ENCODE results near the gene ATP8A2. TPM values are rescaled to one million over a fixed set of nuclear protein-coding genes. Genes with fewer than 3 reads are reported as not detected.

Gene ATP8A2
- total and polyA plus RNA-seq, 9 of the 15 experiments (the other 6 are each of a cell fraction or from before 2014, with no cell fraction given), result under 0.01 to 0.33 (median 0.06) TPM; not detected in 4

DNA sequence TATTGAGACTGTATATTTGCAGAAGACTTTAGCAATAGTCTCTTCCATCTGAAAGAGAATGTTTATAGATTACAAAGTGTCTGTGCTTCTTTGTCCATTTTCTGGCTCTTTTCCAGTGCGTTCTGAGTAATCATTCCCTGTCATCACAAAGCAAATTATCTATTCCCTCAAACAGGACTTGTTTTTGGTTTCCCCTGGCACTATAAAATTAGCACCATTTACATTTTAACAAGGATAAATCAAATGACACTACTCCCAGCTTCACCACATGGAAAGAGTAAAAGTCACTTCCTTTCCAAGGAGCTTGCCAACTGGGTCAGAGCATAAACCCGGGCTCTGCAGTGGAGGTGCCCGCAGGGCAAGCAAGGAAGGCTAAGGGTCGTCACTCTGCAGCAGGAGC lies 591.9 kb downstream of the ATP8A2 start:
- Histone ChIP-seq H3K4me2 (ENCODE audit: insufficient read depth, low read length) (no peak overlapping the region), H3K27me3 (ENCODE audit: control insufficient read depth in 2 of 2, insufficient read depth in 2 of 2, low read length in 2 of 2) (peaks cover 0 to 8% of the 10 kb centered on the region in 2 experiments; a peak in 2 of 5 replicates), H2AFZ (ENCODE audit: low read depth, low read length) (no peak overlapping the region), H3K9ac (ENCODE audit: insufficient read depth in 1 of 2, low read depth in 2 of 2, low read length in 2 of 2) (no peak overlapping the region), H3K9me1 (ENCODE audit: control insufficient read depth, insufficient read depth, low read length) (no peaks in the 10 kb centered on the region), H3K36me3 (ENCODE audit: control insufficient read depth, insufficient read depth, low read length) (no peaks in the 10 kb centered on the region), H3K27ac (ENCODE audit: extremely low read depth, low read depth, low read length) (no peak overlapping the region), H3K4me1 (replicated peaks in 1 of 2; ENCODE audit: control insufficient read depth in 2 of 2, insufficient read depth in 2 of 2, low read length in 2 of 2) (no peaks in the 10 kb centered on the region), H3K4me3 (no peak overlapping the region), H3K79me2 (ENCODE audit: control insufficient read depth, insufficient read depth, low read length) (no peaks in the 10 kb centered on the region), H3K9me3 (replicated peaks; ENCODE audit: control insufficient read depth, insufficient read depth, low read depth, low read length) (no peaks in the 10 kb centered on the region), H4K20me1 (replicated peaks; ENCODE audit: control insufficient read depth, insufficient read depth, low read length) (no peaks in the 10 kb centered on the region)
- no TSS peak for BruUV-seq (replicated peaks)
- ATAC-seq, result no peak
- no peak for TF ChIP-seq POLR3A (IDR thresholded peaks at IDR 0.05; ENCODE audit: borderline replicate concordance, extremely low read depth, insufficient read depth, insufficient read length)
- TF ChIP-seq BRD4 (IDR thresholded peaks at IDR 0.05), result no peak
- no peak for TF ChIP-seq ZNF12 (CRISPR knock-in tag; IDR thresholded peaks at IDR 0.05)
- no peak for TF ChIP-seq ETV1 (tag; conservative IDR thresholded peaks at IDR 0.05; ENCODE audit: low read depth)
- no peak for TF ChIP-seq ZNF311 (CRISPR knock-in tag; IDR thresholded peaks at IDR 0.05)
- TF ChIP-seq, protein P1, sequence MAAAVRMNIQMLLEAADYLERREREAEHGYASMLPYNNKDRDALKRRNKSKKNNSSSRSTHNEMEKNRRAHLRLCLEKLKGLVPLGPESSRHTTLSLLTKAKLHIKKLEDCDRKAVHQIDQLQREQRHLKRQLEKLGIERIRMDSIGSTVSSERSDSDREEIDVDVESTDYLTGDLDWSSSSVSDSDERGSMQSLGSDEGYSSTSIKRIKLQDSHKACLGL (CRISPR knock-in tag; IDR thresholded peaks at IDR 0.05; ENCODE audit: borderline replicate concordance, poor library complexity, severe bottlenecking), result no peak
- no peak for TF ChIP-seq GTF2E2 (tag; IDR thresholded peaks at IDR 0.05)
- no peak for TF ChIP-seq ZSCAN29 (IDR thresholded peaks at IDR 0.05)
- no peak for TF ChIP-seq ARID1B (IDR thresholded peaks at IDR 0.05)
- no peak for TF ChIP-seq PTBP1 (IDR thresholded peaks at IDR 0.05; ENCODE audit: low read depth, low read length)
- no peak for TF ChIP-seq FOXK2 (conservative IDR thresholded peaks at IDR 0.05 in 1 of 2, IDR thresholded peaks at IDR 0.05 in 1 of 2; ENCODE audit: low read depth in 2 of 2)
- TF ChIP-seq JUNB (CRISPR knock-in tag; conservative IDR thresholded peaks at IDR 0.05), result no peak
- TF ChIP-seq EP300 (IDR thresholded peaks at IDR 0.05; ENCODE audit: low read length), result no peak
- no peak for TF ChIP-seq ZNF586 (CRISPR knock-in tag; conservative IDR thresholded peaks at IDR 0.05)
- TF ChIP-seq MIER1 (IDR thresholded peaks at IDR 0.05; ENCODE audit: low read depth), result no peak
- no peak for TF ChIP-seq ZBTB1 (CRISPR knock-in tag; IDR thresholded peaks at IDR 0.05; ENCODE audit: borderline replicate concordance, low read depth)
- TF ChIP-seq, protein P2, sequence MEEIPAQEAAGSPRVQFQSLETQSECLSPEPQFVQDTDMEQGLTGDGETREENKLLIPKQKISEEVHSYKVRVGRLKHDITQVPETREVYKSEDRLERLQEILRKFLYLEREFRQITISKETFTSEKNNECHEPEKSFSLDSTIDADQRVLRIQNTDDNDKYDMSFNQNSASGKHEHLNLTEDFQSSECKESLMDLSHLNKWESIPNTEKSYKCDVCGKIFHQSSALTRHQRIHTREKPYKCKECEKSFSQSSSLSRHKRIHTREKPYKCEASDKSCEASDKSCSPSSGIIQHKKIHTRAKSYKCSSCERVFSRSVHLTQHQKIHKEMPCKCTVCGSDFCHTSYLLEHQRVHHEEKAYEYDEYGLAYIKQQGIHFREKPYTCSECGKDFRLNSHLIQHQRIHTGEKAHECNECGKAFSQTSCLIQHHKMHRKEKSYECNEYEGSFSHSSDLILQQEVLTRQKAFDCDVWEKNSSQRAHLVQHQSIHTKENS (CRISPR knock-in tag; IDR thresholded peaks at IDR 0.05), result no peak
- TF ChIP-seq, protein P3, sequence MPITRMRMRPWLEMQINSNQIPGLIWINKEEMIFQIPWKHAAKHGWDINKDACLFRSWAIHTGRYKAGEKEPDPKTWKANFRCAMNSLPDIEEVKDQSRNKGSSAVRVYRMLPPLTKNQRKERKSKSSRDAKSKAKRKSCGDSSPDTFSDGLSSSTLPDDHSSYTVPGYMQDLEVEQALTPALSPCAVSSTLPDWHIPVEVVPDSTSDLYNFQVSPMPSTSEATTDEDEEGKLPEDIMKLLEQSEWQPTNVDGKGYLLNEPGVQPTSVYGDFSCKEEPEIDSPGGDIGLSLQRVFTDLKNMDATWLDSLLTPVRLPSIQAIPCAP (CRISPR knock-in tag; IDR thresholded peaks at IDR 0.05; ENCODE audit: borderline replicate concordance), result no peak
- no peak for FAIRE-seq
- in situ Hi-C loops (cut with MboI), result no loop called here
- no peak for DNase-seq (ENCODE audit: extremely low read depth in 1 of 4, low spot score in 3 of 4)
- POLR2A ChIA-PET, result no interaction called here
- CTCF ChIA-PET (ENCODE audit: low intra/inter-chr PET ratio), result no interaction called here
- 3% methylated on average over 4 of the region's 4 CpGs for WGBS (ENCODE audit: insufficient coverage, low coverage, missing lambda C conversion rate)
- intact Hi-C loops (cut with micrococcal nuclease), result no loop called here

Data from K562 (cell line).